Effector CD8-positive, alpha-beta T cell (primary cell): ENCODE measurements around the gene SMIM8.

Experiments
- DNase-seq: peaks from one replicate; lab custom pipeline; 2025; lab: John Stamatoyannopoulos, UW

Gene SMIM8

DNA sequence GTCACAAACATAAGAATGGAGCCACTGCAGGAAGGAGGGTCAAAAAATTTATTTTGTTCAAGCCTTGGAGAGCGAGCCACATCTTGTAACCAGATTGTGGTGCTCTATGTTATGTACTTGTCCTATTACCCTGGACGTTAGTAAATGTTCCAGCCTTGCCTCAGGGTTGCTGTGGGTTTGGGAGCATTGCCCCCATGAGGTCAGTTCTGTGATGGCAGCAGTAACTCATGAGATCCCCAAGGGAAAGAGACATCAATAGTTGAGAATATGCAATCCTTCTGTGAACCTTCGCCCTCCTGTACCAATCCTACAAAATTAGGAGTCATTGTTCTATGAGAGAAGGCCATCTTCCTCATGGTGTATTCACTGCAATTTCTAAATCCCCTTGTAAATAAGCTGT lies 68.9 kb downstream of the SMIM8 start:
- DNase-seq = no peak
